HFFc6 (cell line): ENCODE results near the gene ALK. TPM values are rescaled to one million over a fixed set of nuclear protein-coding genes. Genes with fewer than 3 reads are reported as not detected.
A peak's percentile ranks its signal among the peaks of the same experiment; 100 is the strongest.

Experiments used
- DNase-seq: peaks from one replicate; pipeline ENCODE4 v3.0.0-alpha.2; 2018
- H3K27ac Mint-ChIP-seq: 2 replicates; pipeline ENCODE4 v1.8.0; 2020; ENCODE audit warnings: mild to moderate bottlenecking, mixed read lengths
- H3K27me3 Mint-ChIP-seq: 2 replicates; pipeline ENCODE4 v1.8.0; 2021; ENCODE audit warnings: mild to moderate bottlenecking, moderate library complexity, mixed read lengths; ENCODE audit not compliant: insufficient read depth
- H3K36me3 Mint-ChIP-seq: 2 replicates; pipeline ENCODE4 v1.8.0; 2021; ENCODE audit warnings: low read depth, mixed read lengths
- H3K4me1 Mint-ChIP-seq: 2 replicates; pipeline ENCODE4 v1.8.0; 2020; ENCODE audit warnings: low read depth, mixed read lengths
- H3K4me3 Mint-ChIP-seq: 2 replicates; pipeline ENCODE4 v1.8.0; 2020; ENCODE audit warnings: mild to moderate bottlenecking, moderate library complexity, mixed read lengths
- H3K9me3 Mint-ChIP-seq: 2 replicates; pipeline ENCODE4 v1.8.0; 2020; ENCODE audit warnings: mild to moderate bottlenecking, mixed read lengths
- total RNA-seq, 6 experiments: library from RNA; stranded (reverse); fragmentation: NEBNext Ultra II Directional; extraction: Animal tissue kit (Norgen Biotek cat#: 25700); gene quantifications; 2 replicates in 1 of 6; 3 replicates in 5 of 6; pipeline ENCODE4 v1.2.3, GENCODE V29; 2021
- TF ChIP-seq, protein P1 (sequence below): fragments of 200-600 bp; sonication (generic); IDR thresholded peaks from 2 replicates; pipeline ENCODE4 v1.5.0; 2021; ENCODE audit warnings: antibody characterized with exemption, mild to moderate bottlenecking

The ALK gene
- total RNA-seq, 6 experiments from 2014 or later, result not detected

- Mint-ChIP-seq H3K36me3 (no peaks in the 10 kb centered on the region), H3K27ac (no peak overlapping the region), H3K27me3 (0 out of 2 replicates have a peak, but pooled peaks cover 1% of the 10 kb centered on the region), H3K4me3 (no peak overlapping the region), H3K9me3 (no peaks in the 10 kb centered on the region), H3K4me1 (peaks cover 8% of the 10 kb centered on the region; the same call in 1 of the 2 replicates)
- no peak for DNase-seq
- TF ChIP-seq, protein P1, sequence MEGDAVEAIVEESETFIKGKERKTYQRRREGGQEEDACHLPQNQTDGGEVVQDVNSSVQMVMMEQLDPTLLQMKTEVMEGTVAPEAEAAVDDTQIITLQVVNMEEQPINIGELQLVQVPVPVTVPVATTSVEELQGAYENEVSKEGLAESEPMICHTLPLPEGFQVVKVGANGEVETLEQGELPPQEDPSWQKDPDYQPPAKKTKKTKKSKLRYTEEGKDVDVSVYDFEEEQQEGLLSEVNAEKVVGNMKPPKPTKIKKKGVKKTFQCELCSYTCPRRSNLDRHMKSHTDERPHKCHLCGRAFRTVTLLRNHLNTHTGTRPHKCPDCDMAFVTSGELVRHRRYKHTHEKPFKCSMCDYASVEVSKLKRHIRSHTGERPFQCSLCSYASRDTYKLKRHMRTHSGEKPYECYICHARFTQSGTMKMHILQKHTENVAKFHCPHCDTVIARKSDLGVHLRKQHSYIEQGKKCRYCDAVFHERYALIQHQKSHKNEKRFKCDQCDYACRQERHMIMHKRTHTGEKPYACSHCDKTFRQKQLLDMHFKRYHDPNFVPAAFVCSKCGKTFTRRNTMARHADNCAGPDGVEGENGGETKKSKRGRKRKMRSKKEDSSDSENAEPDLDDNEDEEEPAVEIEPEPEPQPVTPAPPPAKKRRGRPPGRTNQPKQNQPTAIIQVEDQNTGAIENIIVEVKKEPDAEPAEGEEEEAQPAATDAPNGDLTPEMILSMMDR, result no peak
Measured at GRCh38 chr2:29767606-29768335, 153.6 kb downstream of the ALK start.

GRCh38 chr2:29766191-29766590 lies 155.2 kb downstream of the ALK start:
- no peaks in the 10 kb centered on the region for H3K9me3 Mint-ChIP-seq
- DNase-seq, result peak; percentile 7
- H3K27ac Mint-ChIP-seq, result no peak overlapping the region
- TF ChIP-seq, protein P1, result no peak
- no peaks in the 10 kb centered on the region for H3K36me3 Mint-ChIP-seq
- 0 out of 2 replicates have a peak, but pooled peaks cover 1% of the 10 kb centered on the region for H3K27me3 Mint-ChIP-seq
- H3K4me3 Mint-ChIP-seq, result no peak overlapping the region
- H3K4me1 Mint-ChIP-seq, result peaks cover 8% of the 10 kb centered on the region; the same call in 1 of the 2 replicates

GRCh38 chr2:29765721-29766120 lies 155.7 kb downstream of the ALK start:
- H3K27me3 Mint-ChIP-seq, result no peaks in the 10 kb centered on the region
- no peak overlapping the region for H3K27ac Mint-ChIP-seq
- H3K9me3 Mint-ChIP-seq, result no peaks in the 10 kb centered on the region
- peaks cover 8% of the 10 kb centered on the region; the same call in 1 of the 2 replicates for H3K4me1 Mint-ChIP-seq
- DNase-seq, result no peak
- H3K36me3 Mint-ChIP-seq, result no peaks in the 10 kb centered on the region
- H3K4me3 Mint-ChIP-seq, result no peak overlapping the region
- TF ChIP-seq, protein P1, result no peak

- no peaks in the 10 kb centered on the region for H3K9me3 Mint-ChIP-seq
- TF ChIP-seq, protein P1, result no peak
- peaks cover 8% of the 10 kb centered on the region; the same call in 1 of the 2 replicates for H3K4me1 Mint-ChIP-seq
- H3K27ac Mint-ChIP-seq, result no peak overlapping the region
- H3K36me3 Mint-ChIP-seq, result no peaks in the 10 kb centered on the region
- peaks cover 3% of the 10 kb centered on the region for H3K27me3 Mint-ChIP-seq
- no peak for DNase-seq
- no peak overlapping the region for H3K4me3 Mint-ChIP-seq
Measured at GRCh38 chr2:29763371-29763770, 158.0 kb downstream of the ALK start.

GRCh38 chr2:29762239-29762638 lies 159.1 kb downstream of the ALK start:
- H3K9me3 Mint-ChIP-seq, result no peaks in the 10 kb centered on the region
- no peak overlapping the region for H3K4me3 Mint-ChIP-seq
- peaks cover 3% of the 10 kb centered on the region for H3K27me3 Mint-ChIP-seq
- no peak for DNase-seq
- H3K36me3 Mint-ChIP-seq, result no peaks in the 10 kb centered on the region
- no peak overlapping the region for H3K27ac Mint-ChIP-seq
- H3K4me1 Mint-ChIP-seq, result peaks cover 8% of the 10 kb centered on the region; the same call in 1 of the 2 replicates
- TF ChIP-seq, protein P1, result no peak
